Measurements from ENCODE around the gene FHIP1A. TPM values are rescaled to one million over a fixed set of nuclear protein-coding genes. Genes with fewer than 3 reads are reported as not detected.
A peak's percentile ranks its signal among the peaks of the same experiment; 100 is the strongest.
"Not testable (repeated sequence)": the region's sequence is repeated elsewhere in the genome, so short reads cannot be mapped to it uniquely, and the experiment has no call there.

The FHIP1A gene
- polyA plus RNA-seq (2012; ENCODE audit: low read depth, missing spikeins), result 0.37 TPM

DNA sequence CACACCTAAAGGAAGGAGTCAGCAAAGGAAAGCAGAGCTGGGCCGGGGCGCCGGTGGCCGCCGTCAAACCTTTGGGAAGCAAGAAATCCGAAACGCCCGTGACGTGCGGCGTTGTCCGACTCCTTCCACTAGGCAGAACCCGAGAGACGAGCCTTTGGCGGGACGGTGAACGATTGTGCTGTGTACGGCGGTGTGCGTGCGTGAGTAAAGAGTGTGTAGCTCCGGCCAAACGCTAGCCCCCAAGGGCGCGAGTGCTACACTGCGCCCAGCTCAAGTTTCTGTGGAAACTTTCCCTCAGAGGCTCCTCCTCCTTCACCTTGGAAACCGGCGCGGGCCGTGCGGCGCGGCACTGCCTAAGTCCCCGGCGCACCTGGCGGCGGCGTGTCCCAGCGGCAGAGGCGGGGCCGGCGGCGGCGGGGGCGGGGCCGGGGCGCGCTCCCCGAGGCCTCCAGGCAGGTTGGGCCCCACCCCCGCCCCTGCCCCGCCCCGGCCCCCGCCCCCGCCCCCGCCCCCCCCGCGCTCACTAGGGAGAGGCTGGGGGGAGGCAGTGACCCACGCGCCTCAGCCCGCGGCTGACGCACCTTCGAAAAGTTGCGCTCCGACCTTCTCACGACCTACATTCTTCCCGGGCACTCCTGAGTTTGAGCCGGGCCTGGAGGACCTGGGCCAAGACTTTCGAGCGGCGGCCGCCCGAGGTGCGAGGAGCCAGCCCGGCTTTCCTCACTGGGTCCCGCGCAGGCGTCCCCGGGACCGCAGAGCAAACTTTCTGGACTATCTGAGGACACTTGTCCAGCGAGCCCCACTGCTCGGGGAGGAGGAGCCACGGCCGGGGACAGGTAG is at the start of gene FHIP1A:
Gene FHIP1A, plus strand, starts transcription at position 547 of the 840 bp plus-strand sequence. CDS start 157,084 bp downstream, outside the sequence.
- FAIRE-seq, result peak; percentile 63
- TF ChIP-seq POU2F2 (IDR thresholded peaks at IDR 0.05; ENCODE audit: low read depth, low read length), result peak; percentile 61; the same call in 1 of the 2 replicates
- no peak; the same call in 1 of the 2 replicates for TF ChIP-seq POLR2A (IDR thresholded peaks at IDR 0.05; ENCODE audit: low read depth, low read length)
- TF ChIP-seq SPI1 (IDR thresholded peaks at IDR 0.05; ENCODE audit: low read depth, low read length), result no peak
- TF ChIP-seq PAX5 (IDR thresholded peaks at IDR 0.05; ENCODE audit: insufficient read depth, low read length, severe bottlenecking), result no peak
- no peak for TF ChIP-seq TAF1 (IDR thresholded peaks at IDR 0.05; ENCODE audit: low read depth, low read length)
- TF ChIP-seq POLR2AphosphoS5 (IDR thresholded peaks at IDR 0.05; ENCODE audit: low read depth, low read length), result 0 out of 2 replicates have a peak, but pooled peaks have one; percentile 45
- peak; percentile 75 for DNase-seq (ENCODE audit: insufficient read length, low spot score)

DNA sequence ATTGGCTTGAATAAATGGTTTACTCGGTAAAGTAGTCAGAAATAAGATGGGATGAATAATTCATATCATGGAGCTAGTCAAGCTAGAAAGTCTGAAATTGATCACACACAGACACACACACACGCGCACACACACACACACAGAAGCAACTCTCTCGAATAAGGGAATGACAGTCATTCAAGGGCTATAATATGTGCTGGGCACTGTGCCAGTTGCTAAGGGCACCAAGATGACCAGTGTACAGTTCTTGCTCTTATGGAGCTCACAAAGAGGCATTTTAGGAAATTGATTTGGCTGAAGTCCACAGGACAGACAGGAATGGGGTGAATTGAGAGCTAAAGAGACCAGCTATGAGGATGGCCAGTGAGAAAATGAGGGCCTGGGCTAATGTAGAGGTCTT is 49.4 kb upstream of the FHIP1A start:
- TF ChIP-seq POU2F2 (IDR thresholded peaks at IDR 0.05; ENCODE audit: low read depth, low read length) (no peak), TAF1 (IDR thresholded peaks at IDR 0.05; ENCODE audit: low read depth, low read length) (no peak), POLR2AphosphoS5 (IDR thresholded peaks at IDR 0.05; ENCODE audit: low read depth, low read length) (no peak)
- peak; percentile 23 for FAIRE-seq
- DNase-seq (ENCODE audit: insufficient read length, low spot score), result no peak

DNA sequence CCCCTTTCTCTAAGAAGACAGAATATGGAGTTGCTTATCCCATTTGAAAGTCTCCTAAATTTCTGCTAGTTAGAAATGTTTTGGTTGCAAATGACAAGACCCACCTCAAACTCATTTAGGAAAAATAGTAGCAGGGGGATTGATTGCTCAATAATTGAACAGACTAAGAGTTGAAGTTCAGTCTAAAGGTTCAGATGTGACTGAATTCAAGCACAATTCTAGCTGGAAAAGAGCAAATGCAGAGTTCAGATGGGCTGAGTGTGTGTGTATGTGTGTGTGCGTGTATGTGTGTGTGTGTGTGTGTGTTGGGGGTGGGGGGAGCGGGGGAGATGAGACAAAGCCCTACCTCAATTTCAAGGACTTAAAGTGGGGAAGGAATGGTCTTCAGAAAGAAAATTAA is 47.9 kb upstream of the FHIP1A start:
- FAIRE-seq (no peak), DNase-seq (ENCODE audit: insufficient read length, low spot score) (no peak)
- TF ChIP-seq SPI1 (IDR thresholded peaks at IDR 0.05; ENCODE audit: low read depth, low read length), result no peak
- TF ChIP-seq POLR2AphosphoS5 (IDR thresholded peaks at IDR 0.05; ENCODE audit: low read depth, low read length), result no peak
- no peak for TF ChIP-seq POLR2A (IDR thresholded peaks at IDR 0.05; ENCODE audit: low read depth, low read length)
- no peak for TF ChIP-seq PAX5 (IDR thresholded peaks at IDR 0.05; ENCODE audit: insufficient read depth, low read length, severe bottlenecking)
- TF ChIP-seq POU2F2 (IDR thresholded peaks at IDR 0.05; ENCODE audit: low read depth, low read length), result no peak
- TF ChIP-seq TAF1 (IDR thresholded peaks at IDR 0.05; ENCODE audit: low read depth, low read length), result no peak

DNA sequence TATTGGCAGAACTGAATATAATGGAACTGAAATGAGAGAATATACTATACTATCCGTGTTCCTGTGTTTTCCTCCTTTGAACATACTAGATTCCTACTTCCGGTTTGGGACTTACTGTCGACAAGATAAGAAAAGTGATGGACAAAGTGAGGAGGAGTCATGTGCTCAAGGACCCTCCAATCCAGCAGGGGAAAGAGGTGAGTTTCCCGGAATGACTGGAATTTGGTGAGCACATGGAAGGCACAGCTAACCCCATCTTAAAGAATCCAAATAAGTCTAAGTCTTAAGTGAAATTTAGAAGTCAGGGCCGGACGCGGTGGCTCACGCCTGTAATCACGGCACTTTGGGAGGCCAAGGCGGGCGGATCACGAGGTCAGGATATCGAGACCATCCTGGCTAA is 47.0 kb upstream of the FHIP1A start:
- TF ChIP-seq PAX5 (IDR thresholded peaks at IDR 0.05; ENCODE audit: insufficient read depth, low read length, severe bottlenecking), result no peak
- FAIRE-seq (no peak), DNase-seq (ENCODE audit: insufficient read length, low spot score) (no peak)

DNA sequence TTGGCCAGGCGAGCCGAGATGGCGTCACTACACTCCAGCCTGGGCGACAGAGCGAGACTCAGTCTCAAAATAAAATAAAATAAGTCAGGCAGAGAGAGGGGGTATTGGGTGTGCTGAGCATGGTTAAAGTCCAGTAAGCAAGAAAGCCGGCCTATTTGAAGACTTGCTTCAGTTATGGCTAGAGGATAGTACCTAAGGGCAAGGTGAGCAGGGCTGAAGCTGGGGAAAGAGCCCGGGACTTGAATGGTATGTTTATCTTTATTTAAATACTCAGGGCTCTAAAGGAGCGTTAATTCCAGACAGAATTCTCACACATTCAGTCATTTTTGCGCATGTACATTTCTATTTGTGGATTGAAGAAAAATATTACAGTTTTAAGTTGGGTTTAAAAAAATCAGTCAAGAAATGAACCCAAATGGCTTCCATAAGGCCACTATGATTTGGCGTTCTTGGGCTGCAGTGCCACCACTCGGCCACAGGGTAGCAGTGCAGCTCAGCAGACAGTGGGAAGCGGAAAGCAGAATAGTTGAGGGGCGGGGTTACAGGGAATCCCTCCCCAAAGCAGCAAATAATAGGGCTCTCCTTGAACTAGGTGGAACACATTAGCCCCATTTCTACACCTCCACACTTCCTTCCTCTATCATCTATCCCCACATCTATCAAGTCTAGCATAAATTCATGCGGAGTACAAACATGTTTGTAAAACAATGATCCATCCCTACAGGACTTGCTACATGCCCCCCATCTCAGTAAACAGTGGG is 46.4 kb upstream of the FHIP1A start:
- peak; percentile 98 for FAIRE-seq

DNA sequence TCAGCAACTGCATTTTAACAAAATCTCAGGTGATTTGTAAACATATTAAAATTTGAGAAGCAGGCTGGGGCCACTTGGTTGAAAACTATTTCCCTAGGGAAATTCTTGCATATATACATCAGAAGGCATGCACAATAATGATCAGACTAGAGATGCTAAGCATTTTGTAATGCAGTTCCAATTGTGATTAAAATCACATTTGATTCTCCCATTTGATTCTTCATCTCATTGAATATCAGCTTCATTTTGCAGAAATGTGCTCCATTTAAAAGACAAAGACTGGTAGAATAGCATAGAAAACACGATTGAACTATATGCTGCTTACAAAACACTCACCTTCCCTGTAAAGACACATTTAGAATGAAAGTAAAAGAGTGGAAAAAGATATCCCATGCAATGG is 32.4 kb upstream of the FHIP1A start:
- TF ChIP-seq SPI1 (IDR thresholded peaks at IDR 0.05; ENCODE audit: low read depth, low read length) (no peak), TAF1 (IDR thresholded peaks at IDR 0.05; ENCODE audit: low read depth, low read length) (no peak), POLR2AphosphoS5 (IDR thresholded peaks at IDR 0.05; ENCODE audit: low read depth, low read length) (no peak)
- FAIRE-seq, result no peak

More for the DNA sequence above, 46.4 kb upstream of the FHIP1A start:
- TF ChIP-seq POLR2A (IDR thresholded peaks at IDR 0.05; ENCODE audit: low read depth, low read length), result no peak
- TF ChIP-seq PAX5 (IDR thresholded peaks at IDR 0.05; ENCODE audit: insufficient read depth, low read length, severe bottlenecking), result no peak
- no peak for TF ChIP-seq POLR2AphosphoS5 (IDR thresholded peaks at IDR 0.05; ENCODE audit: low read depth, low read length)
- TF ChIP-seq POU2F2 (IDR thresholded peaks at IDR 0.05; ENCODE audit: low read depth, low read length), result no peak
- no peak for TF ChIP-seq TAF1 (IDR thresholded peaks at IDR 0.05; ENCODE audit: low read depth, low read length)
- no peak for TF ChIP-seq SPI1 (IDR thresholded peaks at IDR 0.05; ENCODE audit: low read depth, low read length)
- DNase-seq (ENCODE audit: insufficient read length, low spot score), result peak; percentile 47

DNA sequence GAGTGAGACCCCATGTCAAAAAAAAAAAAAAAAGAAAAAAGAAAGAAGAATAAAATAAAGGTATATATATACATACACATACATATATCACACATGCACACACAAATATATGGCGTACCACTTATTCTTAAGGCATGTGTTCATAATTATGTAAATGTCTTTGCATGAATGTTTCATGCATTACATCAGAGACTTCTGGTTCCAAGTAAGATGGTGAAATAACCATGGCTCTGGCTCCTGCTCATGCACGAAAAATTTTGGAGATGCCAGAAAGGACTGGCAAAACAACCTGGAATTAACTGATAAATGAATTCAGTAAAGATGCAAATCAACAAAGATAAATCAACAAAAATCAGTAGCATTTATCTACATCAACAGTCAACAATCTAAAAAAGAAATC is 19.7 kb upstream of the FHIP1A start:
- no peak for TF ChIP-seq PAX5 (IDR thresholded peaks at IDR 0.05; ENCODE audit: insufficient read depth, low read length, severe bottlenecking)
- no peak for TF ChIP-seq SPI1 (IDR thresholded peaks at IDR 0.05; ENCODE audit: low read depth, low read length)
- TF ChIP-seq POU2F2 (IDR thresholded peaks at IDR 0.05; ENCODE audit: low read depth, low read length), result no peak
- TF ChIP-seq TAF1 (IDR thresholded peaks at IDR 0.05; ENCODE audit: low read depth, low read length), result no peak
- no peak for TF ChIP-seq POLR2A (IDR thresholded peaks at IDR 0.05; ENCODE audit: low read depth, low read length)
- no peak for TF ChIP-seq POLR2AphosphoS5 (IDR thresholded peaks at IDR 0.05; ENCODE audit: low read depth, low read length)
- FAIRE-seq, result no peak

More for the DNA sequence above, 32.4 kb upstream of the FHIP1A start:
- no peak for DNase-seq (ENCODE audit: insufficient read length, low spot score)

DNA sequence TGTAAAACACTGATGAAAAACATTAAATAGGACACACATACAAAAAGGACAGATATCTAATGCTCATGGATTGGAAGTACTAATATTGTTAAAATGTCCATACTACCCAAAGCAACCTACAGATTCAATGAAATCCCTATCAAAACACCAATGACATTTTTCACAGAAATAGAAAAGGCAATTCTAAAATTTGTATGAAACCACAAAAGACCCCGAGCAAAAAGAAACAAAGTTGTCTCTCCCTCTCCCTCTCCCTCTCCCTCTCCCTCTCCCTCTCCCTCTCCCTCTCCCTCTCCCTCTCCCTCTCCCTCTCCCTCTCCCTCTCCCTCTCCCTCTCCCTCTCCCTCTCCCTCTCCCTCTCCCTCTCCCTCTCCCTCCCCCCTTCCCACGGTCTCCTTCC is 19.2 kb upstream of the FHIP1A start:
- DNase-seq (ENCODE audit: insufficient read length, low spot score); FAIRE-seq: not testable (repeated sequence)

More for the DNA sequence above, 19.7 kb upstream of the FHIP1A start:
- no peak for DNase-seq (ENCODE audit: insufficient read length, low spot score)

DNA sequence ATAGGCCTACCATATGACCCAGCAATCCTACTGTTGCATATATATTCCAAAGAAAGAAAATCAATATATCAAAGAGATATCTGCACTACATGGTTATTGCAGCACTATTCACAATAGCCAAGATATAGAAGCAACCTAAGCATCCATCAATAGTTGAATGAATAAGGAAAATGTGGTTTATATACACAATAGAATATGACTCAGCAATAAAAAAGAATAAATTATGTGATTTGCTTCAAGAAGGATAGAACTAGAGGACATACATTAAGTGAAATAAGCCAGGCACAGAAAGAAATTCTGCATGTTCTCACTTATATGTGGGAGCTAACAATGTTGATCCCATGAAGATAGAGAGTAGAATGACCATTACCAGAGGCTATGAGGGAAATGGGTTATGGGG is 13.1 kb upstream of the FHIP1A start:
- FAIRE-seq, result no peak
- no peak for TF ChIP-seq SPI1 (IDR thresholded peaks at IDR 0.05; ENCODE audit: low read depth, low read length)
- no peak for DNase-seq (ENCODE audit: insufficient read length, low spot score)

DNA sequence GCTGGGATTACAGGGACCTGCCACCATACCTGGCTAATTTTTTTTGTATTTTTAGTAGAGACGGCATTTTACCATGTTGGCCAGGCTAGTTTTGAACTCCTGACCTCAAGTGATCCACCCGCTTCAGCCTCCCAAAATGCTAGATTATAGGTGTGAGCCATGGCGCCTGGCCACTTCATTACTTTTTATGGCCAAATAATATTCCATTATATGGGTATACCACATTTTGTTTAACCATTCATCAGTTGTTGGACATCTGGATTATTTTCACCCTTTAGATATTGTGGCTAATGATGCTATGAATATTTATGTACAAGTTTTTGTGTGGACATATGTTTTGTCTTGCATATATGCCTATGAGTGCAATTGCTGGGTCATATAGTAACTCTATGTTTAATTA is 8.6 kb upstream of the FHIP1A start:
- DNase-seq (ENCODE audit: insufficient read length, low spot score) (no peak), FAIRE-seq (no peak)

More for the DNA sequence above, 8.6 kb upstream of the FHIP1A start:
- no peak for TF ChIP-seq PAX5 (IDR thresholded peaks at IDR 0.05; ENCODE audit: insufficient read depth, low read length, severe bottlenecking)
- TF ChIP-seq POLR2AphosphoS5 (IDR thresholded peaks at IDR 0.05; ENCODE audit: low read depth, low read length), result no peak
- TF ChIP-seq SPI1 (IDR thresholded peaks at IDR 0.05; ENCODE audit: low read depth, low read length), result no peak
- TF ChIP-seq POU2F2 (IDR thresholded peaks at IDR 0.05; ENCODE audit: low read depth, low read length), result no peak
- no peak for TF ChIP-seq TAF1 (IDR thresholded peaks at IDR 0.05; ENCODE audit: low read depth, low read length)
- no peak for TF ChIP-seq POLR2A (IDR thresholded peaks at IDR 0.05; ENCODE audit: low read depth, low read length)
